NCI-H345 treated with DMSO at 0.1 percent for 48 hours (cell line): ENCODE data around the gene SLC27A3.
"Not testable (repeated sequence)": the region's sequence is repeated elsewhere in the genome, so short reads cannot be mapped to it uniquely, and the experiment has no call there.

Source experiments
- DNase-seq: peaks from one replicate; lab custom pipeline; 2025; ENCODE audit not compliant: unreplicated experiment; lab: John Stamatoyannopoulos, UW

The SLC27A3 gene

DNA sequence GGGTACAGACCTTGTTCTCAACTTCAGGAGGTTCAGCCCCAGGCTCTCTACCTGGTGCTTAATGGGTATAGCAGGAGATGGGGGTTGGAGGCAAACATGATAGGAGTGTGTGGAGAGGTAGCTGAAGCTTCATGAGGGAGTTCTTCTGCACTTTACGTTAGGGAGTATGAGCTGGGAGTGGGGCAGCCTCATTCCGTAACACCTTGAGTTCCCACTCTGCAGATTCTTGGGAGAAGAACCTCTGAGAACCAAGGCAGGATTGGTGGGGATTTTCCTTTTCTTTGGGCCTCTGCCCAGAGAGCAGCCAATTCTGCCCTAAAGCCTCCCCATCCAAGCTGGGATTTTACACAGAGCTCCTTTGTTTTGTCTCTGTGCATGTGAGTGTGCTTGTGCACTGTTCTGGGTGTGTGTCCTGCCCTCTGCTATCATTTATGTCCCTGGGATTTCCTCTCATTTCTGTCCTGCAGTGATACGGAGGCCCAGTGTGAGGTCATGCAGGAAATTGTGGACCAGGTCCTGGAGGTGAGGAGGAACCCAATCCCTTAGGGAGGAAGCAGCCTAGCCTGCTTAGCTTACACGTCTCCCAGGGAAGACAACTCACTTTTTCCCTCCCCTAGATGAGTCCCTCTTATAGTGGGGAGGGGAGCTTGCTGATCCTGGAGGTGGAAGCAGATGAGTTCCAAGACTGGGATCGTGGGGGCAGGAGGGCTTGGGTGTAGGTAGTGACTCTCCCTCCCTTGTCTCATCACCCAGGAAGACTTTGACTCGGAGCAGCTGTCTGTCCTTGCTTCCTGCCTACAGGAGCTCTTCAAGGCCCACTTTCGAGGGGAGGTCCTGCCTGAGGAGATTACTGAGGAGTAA lies 11.6 kb upstream of the SLC27A3 start:
- DNase-seq: no peak

DNA sequence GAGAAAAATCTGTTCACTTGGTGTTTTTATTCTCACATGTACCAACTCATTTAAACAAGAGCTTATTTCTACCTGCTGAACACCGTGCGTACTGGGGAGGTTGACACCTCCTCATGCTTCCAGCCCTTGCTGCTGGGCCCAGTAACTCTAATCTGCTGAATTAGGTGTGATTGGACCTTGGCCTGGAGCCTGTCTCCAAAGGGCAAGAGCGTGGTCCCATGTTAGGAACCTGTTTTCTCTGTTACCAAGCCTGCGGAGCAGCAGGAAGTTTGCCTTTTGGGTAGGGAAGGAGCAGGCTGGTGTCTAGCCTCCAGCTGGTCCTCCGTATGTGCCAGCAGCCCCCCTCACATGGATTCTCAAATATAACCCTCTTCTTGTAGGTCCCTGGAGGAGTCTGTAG lies 10.9 kb upstream of the SLC27A3 start:
- no peak for DNase-seq

DNA sequence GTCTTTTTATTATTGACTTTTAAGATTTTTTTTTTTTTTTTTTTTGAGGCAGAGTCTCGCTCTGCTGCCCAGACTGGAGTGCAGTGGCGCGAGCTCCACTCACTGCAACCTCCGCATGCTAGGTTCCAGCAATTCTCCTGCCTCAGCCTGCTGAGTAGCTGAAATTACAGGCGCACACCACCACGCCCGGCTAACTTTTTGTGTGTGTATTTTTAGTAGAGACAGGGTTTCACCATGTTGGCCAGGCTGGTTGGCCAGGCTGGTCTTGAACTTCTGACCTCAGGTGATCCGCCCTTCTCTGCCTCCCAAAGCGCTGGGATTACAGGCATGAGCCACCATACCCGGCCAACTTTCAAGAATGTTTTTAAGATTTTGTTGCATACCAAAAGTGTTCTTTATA lies 8.5 kb upstream of the SLC27A3 start:
- DNase-seq: not testable (repeated sequence)

DNA sequence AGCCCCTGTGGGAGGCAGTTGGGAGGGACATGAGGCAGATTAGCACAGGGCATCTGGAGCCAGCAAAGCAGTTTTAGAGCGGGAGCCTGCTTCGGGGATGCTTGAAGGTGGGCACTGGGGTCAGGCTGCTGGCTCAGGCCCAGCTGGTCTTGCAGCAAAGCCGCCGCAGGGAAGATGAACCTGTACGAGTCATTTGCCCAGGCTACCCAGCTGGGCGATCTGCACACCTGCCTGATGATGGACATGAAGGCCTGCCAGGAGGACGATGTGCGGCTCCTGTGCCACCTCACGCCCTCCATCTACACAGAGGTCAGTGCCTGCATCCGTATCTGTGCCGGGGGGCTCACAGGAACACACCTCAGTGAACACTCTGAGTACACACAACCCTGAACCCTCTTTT lies 7.7 kb upstream of the SLC27A3 start:
- no peak for DNase-seq

DNA sequence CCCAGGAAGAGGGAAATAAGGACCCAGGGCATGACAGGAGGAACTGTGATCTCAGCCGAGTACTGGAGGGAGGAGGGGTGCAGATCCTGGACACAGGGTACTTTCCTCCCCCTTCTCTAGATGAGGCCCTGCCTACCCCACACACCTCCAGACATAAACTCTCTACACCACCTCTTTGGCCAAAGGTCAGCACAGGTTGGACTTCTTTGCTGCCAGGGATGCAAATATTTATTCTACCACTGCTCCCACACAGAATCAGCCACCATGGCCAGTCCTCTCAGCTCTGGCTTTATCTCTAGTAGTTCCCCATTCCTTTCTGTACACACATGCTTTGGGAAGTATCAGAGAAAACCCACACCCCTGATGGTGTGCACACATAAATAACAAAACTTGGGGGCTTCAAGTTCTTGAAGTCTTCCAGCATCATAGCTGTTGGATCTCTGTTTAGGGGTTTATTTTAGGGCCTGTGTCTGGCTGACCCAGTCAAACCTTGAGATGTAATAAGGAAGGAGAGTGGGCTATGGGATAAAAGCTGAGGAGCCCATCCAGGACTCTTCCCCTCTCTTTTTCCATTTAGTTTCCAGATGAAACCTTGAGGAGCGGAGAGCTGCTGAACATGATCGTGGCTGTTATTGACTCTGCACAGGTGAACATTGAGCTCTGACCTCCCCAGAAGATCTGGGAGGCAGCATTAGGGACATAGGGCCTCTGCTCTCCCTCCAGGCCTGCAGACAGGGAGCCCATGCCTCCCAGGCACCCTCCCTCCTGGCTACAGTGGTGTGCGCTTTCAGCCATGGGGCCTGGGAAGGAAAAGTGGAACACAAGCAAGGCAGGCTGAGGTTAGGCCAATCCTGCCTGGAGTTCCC lies 6.7 kb upstream of the SLC27A3 start:
- no peak for DNase-seq

DNA sequence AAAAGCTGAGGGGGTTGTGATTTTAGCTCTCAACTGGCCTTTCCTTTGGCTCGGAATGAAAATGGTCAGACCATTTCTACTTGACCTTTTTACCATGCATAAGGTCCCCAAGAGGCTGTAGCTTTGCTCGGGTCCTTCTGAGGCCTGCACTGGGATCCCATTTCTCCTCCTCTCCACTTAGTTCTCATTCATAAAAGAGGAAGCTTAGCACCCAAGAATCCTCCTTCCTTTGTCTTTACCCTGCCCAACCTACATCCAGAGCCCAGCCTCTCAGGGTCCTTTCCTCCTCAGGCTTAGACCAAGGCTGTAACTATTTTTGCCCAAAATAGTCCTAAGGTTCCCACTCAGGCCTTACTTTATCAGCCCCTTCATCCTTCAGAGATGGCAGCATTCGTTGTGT lies 6.0 kb upstream of the SLC27A3 start:
- no peak for DNase-seq

DNA sequence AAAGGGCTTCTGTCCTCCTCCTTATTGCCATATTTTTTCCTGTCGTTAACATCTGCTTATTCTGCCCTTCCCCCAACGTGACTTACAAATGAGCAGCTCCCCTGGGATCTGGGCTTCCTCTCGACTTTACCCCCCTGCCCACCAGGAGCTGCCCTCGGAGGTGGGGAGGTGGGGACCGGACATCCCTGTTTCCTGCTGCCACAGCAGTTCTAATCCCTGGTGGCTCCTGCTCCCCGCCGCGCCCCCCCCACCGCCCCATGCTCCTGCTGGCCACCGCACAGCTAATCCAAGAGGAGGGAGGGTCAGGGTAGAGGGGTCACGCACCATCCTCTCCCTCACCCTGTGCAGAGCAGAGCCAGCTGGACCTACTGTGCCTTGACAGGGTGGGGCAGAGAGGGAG lies 4.4 kb upstream of the SLC27A3 start:
- DNase-seq: no peak

DNA sequence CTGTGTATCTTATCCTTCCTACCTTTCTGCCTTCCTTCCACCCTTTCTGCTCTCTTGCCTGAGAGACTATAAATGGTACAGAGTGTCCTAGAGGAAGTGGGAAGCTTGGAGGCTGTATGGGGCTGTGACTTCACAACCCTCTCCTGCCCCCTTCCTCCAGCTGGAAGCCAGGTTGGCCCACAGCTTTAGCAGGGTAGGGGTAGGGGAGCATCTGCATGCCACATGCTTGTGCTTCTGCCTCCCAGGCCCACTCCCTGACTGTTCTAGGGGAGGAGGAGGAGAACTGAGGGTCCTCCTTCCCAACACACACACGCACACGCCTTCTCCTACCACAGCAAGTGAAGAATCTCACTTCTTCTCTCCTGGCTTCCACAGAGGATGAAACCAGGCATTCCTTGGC lies 3.9 kb upstream of the SLC27A3 start:
- DNase-seq: no peak

DNA sequence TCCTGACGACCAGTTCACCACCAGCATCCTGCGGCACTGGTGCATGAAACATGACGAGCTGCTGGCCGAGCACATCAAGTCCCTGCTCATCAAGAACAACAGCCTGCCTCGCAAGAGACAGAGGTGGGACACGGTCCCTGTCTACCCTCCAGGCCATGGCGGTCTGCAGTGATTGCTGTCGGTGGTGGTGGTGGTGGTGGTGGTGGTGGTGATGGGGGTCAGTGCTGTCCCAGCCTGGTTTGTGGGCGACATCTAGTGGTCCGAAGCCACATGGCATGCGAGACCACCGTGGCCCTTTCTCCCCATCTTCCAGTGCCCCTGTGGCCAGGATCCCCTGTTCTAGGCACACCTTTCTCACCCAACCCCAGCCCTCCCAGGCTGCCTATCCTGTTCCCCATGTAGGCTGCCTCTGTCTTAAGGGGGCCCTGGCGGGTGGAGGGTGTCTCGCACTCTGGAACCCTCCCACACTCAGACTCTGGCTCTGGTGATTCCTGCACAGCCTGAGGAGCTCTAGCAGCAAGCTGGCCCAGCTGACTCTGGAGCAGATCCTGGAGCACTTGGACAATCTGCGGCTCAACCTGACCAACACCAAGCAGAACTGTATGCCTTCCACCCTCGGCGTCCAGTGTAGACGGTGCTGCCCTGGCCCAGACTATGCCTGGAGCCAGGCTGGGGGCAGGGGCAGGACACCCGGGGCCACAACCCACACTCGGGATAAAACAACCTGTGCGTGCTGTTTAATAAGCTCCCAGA lies 3.2 kb upstream of the SLC27A3 start:
- DNase-seq: no peak

DNA sequence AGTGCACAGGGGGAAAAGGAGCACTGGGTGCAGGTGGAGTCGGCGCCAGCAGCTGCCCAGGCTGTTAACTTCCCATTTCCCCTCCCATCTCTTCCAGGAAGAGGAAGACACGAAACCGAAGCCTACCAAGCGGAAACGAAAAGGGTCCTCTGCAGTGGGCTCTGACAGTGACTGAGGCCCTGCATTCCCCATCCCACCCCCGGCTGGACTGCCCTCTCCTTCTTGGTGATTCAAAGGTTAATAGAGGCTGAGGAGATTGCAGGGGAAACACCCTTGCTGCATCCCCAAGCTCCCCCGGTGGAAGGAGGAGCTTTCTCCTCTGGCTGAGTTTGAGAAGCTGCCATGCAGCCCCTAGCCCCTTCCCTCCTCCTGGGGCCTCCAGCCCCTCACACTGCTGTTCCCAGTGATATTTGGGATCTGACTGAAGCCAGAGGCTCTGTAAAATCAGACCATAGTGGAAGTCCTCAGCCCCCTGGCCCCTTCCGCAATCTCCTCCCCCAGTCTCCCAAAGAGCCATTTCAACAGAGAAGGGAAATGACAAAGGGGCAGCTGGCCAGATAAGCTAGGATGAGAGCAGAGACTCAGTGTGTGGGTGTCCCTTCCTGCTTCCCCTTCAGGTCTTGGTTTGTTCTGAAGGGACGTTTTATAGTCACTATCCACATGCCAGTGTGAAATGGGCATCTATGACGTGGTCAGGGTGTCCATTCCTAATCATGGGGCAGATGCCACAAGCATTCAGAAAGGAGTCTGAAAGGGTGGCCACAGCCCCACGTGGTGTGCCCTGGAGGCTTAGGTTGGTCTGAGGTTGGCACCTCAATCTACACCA lies 1.9 kb upstream of the SLC27A3 start:
- no peak for DNase-seq

DNA sequence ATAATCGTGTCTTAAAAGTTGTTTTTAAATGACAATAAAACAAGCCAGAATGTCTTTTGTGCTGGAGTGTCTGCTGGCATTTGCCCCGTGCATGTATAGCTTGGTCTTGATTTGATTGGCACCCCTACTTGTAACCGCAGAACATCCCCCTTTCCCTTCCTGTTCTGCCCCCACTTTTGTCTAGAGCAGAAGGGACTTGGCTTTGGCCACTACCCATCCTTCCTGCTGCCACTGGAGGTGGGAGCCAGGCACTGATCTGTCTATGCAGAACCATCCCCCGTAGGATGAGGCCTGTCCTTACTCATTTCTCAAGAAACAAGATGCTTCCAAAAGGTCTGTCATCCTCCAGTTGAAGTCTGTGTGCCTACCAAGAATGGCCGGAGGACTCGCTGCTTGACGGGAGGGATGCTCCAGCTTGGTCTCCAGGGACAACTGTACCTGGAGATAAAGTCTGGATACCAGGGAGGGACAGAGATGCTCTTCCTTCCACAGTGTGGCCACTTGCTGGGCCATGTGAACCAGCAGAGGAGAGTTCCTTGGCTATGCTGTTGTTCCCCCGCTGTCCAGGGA lies 1.1 kb upstream of the SLC27A3 start:
- no peak for DNase-seq

DNA sequence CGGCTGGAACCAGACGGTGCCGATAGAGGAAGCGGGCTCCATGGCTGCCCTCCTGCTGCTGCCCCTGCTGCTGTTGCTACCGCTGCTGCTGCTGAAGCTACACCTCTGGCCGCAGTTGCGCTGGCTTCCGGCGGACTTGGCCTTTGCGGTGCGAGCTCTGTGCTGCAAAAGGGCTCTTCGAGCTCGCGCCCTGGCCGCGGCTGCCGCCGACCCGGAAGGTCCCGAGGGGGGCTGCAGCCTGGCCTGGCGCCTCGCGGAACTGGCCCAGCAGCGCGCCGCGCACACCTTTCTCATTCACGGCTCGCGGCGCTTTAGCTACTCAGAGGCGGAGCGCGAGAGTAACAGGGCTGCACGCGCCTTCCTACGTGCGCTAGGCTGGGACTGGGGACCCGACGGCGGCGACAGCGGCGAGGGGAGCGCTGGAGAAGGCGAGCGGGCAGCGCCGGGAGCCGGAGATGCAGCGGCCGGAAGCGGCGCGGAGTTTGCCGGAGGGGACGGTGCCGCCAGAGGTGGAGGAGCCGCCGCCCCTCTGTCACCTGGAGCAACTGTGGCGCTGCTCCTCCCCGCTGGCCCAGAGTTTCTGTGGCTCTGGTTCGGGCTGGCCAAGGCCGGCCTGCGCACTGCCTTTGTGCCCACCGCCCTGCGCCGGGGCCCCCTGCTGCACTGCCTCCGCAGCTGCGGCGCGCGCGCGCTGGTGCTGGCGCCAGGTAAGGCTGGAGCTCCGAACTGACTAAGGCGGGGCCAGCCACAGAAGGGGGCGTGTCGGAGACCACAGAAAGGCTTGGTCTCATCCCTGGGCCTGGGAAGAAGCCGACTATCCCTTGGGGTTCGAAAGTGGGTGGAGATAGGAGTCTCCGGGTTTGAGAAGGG lies 486 bp downstream of the SLC27A3 start:
- DNase-seq: peak; percentile 98

DNA sequence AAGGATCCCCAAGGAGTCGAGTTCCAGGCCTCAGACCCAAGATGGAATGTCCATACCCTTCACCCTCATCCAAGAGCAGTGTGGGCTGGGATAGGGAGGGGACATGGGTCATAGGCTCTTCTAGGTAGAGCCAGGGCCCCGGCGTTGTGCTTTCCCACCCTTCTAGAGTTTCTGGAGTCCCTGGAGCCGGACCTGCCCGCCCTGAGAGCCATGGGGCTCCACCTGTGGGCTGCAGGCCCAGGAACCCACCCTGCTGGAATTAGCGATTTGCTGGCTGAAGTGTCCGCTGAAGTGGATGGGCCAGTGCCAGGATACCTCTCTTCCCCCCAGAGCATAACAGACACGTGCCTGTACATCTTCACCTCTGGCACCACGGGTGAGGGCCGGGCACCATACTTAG lies 1.1 kb downstream of the SLC27A3 start:
- no peak for DNase-seq

DNA sequence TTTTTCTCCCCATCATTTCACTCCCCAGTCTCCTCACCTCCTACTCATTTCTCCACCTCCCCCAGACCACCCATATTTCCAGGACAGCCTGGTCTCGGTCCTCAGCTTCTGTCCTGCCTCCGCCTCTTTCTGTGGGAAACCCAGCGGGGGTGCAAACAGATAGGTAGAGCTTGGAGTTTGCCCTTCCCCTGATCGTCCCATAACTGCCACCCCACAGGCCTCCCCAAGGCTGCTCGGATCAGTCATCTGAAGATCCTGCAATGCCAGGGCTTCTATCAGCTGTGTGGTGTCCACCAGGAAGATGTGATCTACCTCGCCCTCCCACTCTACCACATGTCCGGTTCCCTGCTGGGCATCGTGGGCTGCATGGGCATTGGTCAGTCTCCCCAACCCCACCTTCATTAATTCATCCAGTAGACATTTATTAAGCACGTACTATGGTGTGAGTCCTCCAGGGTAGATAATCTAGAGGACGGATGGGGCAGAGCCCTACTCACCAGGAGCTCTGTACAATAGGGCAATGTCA lies 1.7 kb downstream of the SLC27A3 start:
- no peak for DNase-seq

DNA sequence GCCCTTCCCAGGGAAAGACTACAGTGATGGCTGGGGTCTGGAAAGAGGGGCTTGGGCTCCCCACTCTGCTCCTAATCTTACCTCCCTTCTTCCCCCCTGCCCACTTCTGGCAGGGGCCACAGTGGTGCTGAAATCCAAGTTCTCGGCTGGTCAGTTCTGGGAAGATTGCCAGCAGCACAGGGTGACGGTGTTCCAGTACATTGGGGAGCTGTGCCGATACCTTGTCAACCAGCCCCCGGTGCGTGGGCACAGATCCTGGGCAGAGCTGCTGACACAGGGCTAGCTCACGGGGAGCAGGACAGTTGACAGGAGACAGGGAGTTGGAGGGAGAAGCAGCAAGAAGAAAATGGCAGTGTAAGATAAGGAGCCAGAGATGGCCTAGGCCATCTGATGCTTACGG lies 2.4 kb downstream of the SLC27A3 start:
- DNase-seq: no peak

DNA sequence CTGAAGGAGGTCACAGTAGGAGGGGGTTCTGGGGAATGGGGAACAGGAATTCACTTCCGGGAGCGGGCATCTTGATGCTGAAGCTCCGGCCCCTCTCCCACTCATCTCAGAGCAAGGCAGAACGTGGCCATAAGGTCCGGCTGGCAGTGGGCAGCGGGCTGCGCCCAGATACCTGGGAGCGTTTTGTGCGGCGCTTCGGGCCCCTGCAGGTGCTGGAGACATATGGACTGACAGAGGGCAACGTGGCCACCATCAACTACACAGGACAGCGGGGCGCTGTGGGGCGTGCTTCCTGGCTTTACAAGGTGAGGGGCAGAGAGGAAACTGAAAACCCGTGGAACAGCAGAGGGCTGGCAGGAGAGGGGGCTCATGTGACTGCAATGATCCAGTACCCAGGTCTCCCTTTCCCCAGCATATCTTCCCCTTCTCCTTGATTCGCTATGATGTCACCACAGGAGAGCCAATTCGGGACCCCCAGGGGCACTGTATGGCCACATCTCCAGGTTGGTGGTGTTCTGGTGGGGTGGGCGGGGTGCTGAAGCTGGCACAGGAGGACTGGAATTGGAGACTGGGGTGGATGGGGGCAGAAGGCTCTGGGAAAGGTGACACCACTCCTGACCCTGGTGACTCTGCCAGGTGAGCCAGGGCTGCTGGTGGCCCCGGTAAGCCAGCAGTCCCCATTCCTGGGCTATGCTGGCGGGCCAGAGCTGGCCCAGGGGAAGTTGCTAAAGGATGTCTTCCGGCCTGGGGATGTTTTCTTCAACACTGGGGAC lies 3.0 kb downstream of the SLC27A3 start:
- DNase-seq: no peak

DNA sequence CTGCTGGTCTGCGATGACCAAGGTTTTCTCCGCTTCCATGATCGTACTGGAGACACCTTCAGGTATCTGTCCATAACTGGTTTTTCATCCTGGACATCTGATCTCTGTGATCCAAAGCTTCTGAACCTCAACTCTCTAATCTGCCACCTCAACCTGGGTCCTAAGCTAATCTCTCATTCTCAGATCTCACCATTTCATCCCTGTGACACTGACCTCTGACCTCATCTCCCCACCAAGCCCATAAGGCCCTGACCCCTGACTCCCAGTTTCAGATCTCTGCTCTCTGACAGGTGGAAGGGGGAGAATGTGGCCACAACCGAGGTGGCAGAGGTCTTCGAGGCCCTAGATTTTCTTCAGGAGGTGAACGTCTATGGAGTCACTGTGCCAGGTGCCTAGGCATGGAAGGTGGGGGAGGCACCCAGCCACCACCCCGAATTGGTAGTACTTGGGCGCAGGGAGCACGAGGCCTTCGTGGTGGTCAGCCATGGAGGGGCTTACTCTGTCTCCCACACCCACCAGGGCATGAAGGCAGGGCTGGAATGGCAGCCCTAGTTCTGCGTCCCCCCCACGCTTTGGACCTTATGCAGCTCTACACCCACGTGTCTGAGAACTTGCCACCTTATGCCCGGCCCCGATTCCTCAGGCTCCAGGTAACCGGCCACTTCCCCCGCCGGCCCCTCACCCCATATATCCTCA lies 3.8 kb downstream of the SLC27A3 start:
- DNase-seq: no peak
